ENCODE results near the gene RNPS1. TPM values are rescaled to one million over a fixed set of nuclear protein-coding genes. Genes with fewer than 3 reads are reported as not detected.

The RNPS1 gene
- total RNA-seq, 1 donor from 2014 or later = 130 TPM

DNA sequence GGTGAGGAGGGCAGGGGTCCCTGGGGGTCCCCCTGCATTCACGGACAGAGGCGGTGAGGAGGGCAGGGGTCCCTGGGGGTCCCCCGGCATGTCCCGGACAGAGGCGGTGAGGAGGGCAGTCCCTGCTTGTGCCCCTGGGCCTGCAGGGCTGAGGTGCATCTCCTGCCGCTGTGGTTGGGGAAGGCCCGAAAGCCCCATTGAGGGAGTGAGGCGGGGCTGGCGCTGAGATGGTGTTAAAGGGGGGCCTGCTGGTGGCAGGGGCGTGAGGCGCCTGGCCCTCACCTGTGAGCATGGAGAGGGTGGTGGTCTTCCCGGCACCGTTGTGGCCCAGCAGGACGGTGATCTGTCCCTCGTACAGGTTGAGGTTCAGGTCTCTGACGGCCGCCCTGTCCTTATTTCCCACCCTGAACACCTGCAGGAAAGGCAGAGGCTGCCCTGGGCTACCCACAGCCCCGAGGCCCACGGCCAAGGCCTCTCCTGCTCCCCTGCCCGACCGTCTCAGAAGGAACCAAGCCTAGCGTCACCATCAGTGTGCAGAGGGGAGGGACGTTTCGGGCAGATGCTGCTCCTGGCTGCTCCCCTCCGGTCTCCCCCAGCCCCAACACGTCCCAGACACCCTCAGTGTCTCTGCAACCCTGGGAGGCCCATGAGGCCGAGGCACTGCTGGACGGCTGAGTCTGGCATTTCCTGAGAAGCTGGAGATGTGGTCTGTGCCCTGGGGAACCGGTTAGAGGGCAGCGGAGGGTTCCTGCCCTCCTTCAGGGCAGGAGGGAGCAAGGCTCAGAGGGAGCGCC is 31.4 kb upstream of the RNPS1 start:
- no peaks in the 10 kb centered on the region for H3K36me3 ChIP-seq
- TF ChIP-seq POLR2AphosphoS5 (IDR thresholded peaks at IDR 0.05; ENCODE audit: insufficient read depth in 1 of 2, low read depth in 1 of 2) (no peak), POLR2A (IDR thresholded peaks at IDR 0.05) (no peak), CTCF (IDR thresholded peaks at IDR 0.05) (no peak)
- intact Hi-C loops (cut with DNase I) = no loop called here

DNA sequence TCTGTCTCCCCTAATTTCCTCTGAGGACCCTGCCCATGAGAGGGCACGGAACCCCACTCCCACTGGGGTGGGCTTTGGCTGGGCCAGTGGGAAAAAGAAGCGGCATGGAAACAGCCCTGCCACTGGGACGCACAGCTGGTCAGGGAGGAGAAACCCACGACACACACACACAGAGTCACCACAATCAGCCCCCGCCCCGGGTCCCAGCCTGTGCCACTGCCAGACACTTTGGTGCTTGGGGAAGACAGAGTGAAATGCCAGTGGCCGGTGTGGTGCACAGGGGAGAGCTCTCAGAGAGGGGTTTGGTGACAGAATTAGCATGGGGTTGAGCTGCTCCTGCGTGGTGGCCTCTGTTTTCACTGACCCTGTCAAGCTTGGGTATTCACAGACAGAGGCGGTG is 30.7 kb upstream of the RNPS1 start:
- no peaks in the 10 kb centered on the region for H3K36me3 ChIP-seq
- no peaks in the 10 kb centered on the region for H3K27me3 ChIP-seq
- TF ChIP-seq POLR2AphosphoS5 (IDR thresholded peaks at IDR 0.05; ENCODE audit: insufficient read depth in 1 of 2, low read depth in 1 of 2) (no peak), POLR2A (IDR thresholded peaks at IDR 0.05) (no peak), CTCF (IDR thresholded peaks at IDR 0.05) (no peak)
- H3K9me3 ChIP-seq = no peaks in the 10 kb centered on the region
- intact Hi-C loops (cut with DNase I) = no loop called here
- no peaks in the 10 kb centered on the region for H3K4me1 ChIP-seq
- H3K27ac ChIP-seq = no peak overlapping the region
- DNase-seq (ENCODE audit: extremely low spot score in 2 of 2) = no peak
- no peak overlapping the region for H3K4me3 ChIP-seq

More for the DNA sequence above, 31.4 kb upstream of the RNPS1 start:
- Histone ChIP-seq H3K4me3 (no peak overlapping the region), H3K9me3 (no peaks in the 10 kb centered on the region), H3K4me1 (no peaks in the 10 kb centered on the region), H3K27ac (no peak overlapping the region), H3K27me3 (no peaks in the 10 kb centered on the region)
- DNase-seq (ENCODE audit: extremely low spot score in 2 of 2) = no peak

GRCh38 chr16:2297506-2297860 is 29.6 kb upstream of the RNPS1 start:
- no peak for DNase-seq (ENCODE audit: extremely low spot score in 2 of 2)
- intact Hi-C loops (cut with DNase I) = no loop called here
- no peak for TF ChIP-seq POLR2A (IDR thresholded peaks at IDR 0.05)
- no peak for TF ChIP-seq CTCF (IDR thresholded peaks at IDR 0.05)
- TF ChIP-seq POLR2AphosphoS5 (IDR thresholded peaks at IDR 0.05; ENCODE audit: insufficient read depth in 1 of 2, low read depth in 1 of 2) = no peak

DNA sequence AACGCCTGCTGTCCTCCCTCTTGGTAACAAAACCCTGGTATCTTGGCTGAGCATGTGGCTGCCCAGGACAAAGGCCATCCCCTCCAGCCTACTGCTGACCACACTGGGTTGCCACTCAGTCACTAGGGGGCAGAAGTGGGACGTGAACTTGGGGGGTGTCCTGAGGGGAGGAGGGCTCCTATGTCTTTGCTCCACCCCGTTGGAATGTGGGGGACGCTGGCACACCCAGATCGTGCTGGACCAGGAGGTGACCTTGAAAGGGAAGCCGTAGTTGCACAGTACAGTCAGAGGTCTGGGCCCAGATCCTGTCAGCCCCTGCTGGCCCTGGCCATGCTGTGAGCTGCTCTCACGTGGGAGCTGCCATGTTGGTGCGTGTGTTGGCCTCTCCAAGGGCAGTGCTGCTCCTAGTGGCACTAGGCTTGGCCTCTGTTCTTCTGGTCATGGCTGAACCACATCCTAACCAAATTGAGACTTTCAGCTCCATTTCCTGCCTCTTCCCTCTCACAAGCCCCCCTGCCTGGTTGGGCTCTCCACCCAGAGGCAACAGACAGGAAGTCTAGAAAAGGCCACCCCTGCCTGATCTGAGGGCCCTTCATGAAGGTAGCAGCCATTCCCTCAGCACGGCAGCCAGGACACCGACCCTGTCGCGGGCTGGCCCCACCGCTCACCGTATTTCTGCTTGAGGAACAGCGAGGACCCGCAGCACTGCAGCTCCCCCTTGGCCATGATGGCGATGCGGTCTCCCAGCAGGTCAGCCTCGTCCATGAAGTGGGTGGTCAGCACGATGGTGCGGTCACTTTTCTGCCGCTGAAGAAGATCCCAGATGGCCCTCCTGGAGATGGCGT is 29.0 kb upstream of the RNPS1 start:
- H3K4me1 ChIP-seq = no peaks in the 10 kb centered on the region
- TF ChIP-seq POLR2AphosphoS5 (IDR thresholded peaks at IDR 0.05; ENCODE audit: insufficient read depth in 1 of 2, low read depth in 1 of 2) (no peak), CTCF (IDR thresholded peaks at IDR 0.05) (no peak), POLR2A (IDR thresholded peaks at IDR 0.05) (no peak)
- H3K27me3 ChIP-seq = no peaks in the 10 kb centered on the region
- no peaks in the 10 kb centered on the region for H3K36me3 ChIP-seq
- intact Hi-C loops (cut with DNase I) = no loop called here
- H3K4me3 ChIP-seq = no peak overlapping the region
- DNase-seq (ENCODE audit: extremely low spot score in 2 of 2) = no peak
- no peak overlapping the region for H3K27ac ChIP-seq
- no peaks in the 10 kb centered on the region for H3K9me3 ChIP-seq

More at GRCh38 chr16:2297506-2297860, 29.6 kb upstream of the RNPS1 start:
- H3K4me3 ChIP-seq = no peak overlapping the region
- H3K36me3 ChIP-seq = no peaks in the 10 kb centered on the region
- no peaks in the 10 kb centered on the region for H3K4me1 ChIP-seq
- no peaks in the 10 kb centered on the region for H3K9me3 ChIP-seq
- no peaks in the 10 kb centered on the region for H3K27me3 ChIP-seq
- no peak overlapping the region for H3K27ac ChIP-seq
